NCI-H1417 treated with DMSO at 0.1 percent for 48 hours (cell line): ENCODE measurements around the gene HES3.

Source experiments
- DNase-seq: peaks from one replicate; lab custom pipeline; 2025; lab: John Stamatoyannopoulos, UW

Gene HES3, protein sequence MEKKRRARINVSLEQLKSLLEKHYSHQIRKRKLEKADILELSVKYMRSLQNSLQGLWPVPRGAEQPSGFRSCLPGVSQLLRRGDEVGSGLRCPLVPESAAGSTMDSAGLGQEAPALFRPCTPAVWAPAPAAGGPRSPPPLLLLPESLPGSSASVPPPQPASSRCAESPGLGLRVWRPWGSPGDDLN

DNA sequence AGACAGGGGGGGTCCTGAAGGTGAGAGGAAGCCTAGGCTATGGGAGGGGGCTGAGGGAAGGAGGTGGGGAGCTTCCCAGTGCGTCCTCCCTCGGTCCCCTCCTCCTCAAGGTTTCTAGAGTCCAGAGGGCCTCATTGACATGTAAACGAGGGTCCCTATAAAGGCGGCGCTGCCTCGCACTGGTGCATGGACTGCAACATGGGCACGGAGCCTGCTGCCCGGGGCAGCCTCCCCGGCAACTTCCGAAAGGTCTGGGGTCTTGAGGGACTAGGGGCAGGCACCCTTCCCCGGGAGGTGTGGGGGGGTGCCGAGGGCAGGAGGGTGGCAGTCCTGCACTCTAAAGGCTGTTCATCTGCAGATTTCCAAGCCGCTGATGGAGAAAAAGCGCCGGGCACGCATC lies at the start of gene HES3:
Gene HES3, plus strand, starts transcription at position 187 of the 400 bp plus-strand sequence. Its CDS starts 187 bp downstream, at position 374.
- no peak for DNase-seq

DNA sequence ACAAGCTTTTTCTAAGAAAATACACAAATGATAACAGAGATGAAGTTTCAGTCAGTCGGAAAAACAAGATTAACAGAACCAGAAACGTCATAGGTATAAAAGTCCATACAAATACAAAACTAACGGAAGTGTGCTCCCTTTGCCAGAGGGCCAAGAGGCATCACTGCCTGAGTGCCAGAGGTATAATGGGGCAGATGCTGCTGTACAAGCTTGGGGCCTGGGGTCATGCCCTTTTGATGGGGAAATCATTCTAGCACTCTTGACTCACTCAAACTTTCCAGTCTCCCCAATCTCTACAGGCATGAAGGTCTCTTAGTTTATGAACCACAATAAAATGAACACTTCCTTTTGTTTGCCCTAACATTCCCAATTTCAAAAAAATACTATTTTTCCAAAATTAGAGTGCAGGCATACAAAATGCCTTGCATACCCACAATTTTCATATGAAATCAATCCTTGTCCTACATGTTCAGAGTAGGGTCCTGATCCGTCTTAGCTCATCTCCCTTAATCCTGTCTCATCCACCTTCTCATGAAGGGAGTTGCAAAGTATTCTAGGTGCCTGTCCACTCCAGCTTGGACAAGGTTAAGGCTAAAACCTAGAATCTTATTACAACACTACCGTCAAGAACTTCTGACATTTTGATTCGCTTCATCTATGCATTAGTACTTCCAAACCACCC lies 46.1 kb upstream of the HES3 start:
- no peak for DNase-seq

DNA sequence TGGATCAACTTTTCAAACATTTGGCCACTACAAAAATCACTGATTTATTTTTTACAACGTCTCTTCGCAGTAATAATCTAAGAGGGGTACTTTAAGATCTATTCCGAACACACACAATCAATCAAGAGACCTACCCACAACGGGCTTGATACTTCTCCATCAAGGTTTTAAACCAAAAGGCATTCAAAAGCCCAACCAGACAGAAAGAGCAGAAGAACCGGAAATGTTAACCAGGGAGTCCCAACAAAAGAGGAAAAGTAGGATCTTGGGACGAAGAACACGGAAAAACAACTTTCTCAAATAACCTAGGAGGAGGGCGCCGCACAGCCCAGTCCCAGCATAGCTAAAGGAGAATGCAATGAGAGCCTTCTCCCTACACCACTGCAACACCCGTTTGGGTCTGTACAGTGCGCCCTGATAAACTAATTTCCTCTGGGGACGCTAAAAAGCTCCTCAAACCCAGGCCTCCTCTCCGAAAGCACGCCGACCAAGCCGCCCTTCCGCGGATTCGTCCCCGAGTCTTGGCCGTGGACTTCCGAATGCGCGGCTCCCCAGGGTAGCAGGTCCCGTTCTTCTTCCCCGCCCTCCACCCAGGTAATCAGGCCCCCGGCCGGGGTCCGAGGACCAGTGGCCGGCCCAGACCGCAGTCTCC lies 45.2 kb upstream of the HES3 start:
- DNase-seq = no peak

DNA sequence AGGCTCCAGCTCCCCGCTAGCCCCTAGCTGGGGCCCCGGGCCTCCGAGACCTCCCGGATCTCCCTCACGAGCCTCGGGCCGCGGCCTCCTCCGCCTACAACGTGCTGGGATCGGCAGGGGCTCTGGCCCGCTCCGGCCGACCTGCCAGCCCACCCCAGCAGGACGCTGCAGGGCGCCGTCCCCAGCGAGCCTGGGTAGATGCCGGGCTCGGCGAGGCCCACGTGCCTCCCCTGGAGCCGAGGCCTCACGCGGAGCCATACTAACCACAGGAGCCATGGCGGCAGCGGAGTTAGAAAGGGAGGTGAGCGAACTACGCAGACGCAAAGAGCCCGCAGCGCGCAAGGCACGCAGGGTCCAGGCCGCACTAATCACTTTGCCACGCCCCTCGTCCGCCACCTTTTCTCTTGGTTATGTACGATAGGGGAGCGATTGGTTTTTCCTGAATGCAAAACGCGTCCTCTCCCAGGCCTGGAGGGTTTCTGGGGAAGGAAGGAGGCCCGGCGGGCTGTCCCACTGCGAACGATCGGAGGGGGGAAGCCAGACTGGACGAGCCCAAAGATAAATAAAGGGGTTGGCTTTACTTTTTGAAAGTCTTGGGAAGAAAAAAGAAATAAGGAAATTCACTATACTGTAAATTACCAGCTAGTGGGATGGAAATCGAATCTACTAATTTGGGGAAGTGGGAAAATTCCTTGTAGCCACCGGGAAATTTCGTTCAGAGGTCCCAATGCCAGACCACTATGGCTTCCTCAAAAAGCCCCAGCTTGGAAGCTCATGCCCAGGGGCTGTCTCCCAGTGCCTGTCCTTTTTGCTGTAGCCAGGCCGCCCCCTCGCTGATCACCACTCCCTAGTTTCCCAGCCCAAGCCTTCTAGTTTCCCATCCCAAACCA lies 44.4 kb upstream of the HES3 start, which contains the start of gene RPL22:
Gene RPL22, minus strand, starts transcription at position 298 of the 890 bp plus-strand sequence. Its CDS starts 22 bp downstream, at position 276.
- DNase-seq = peak; percentile 96

DNA sequence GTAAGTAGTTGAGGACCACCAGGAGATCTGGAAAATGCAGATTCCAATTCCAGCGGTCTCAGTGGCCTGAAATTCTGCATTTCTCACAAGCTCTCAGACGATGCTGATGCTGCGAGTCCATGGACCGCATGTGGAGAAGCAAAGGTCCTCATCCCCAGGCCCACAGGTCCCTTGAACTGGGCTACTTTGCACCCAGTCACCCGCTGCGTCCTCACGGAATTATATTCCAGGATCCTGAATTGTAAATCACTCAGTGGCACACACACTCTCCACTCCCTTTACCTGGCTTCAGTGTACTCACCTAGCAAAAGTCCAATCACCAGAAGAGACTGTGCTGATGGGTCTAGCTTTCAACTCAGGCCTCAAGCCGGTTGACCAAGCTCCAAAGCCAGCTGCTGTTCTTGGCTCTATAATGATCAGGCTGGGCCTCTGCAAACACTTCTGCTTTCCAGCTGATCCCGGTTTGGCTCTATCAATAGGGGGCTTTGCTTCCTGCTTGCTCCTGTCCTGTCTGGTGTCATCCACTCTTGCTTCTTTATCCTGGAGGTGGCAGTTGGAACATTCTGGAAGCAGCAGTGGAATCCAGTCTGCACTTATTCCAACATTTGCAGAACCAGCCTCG lies 43.7 kb upstream of the HES3 start:
- DNase-seq = no peak

DNA sequence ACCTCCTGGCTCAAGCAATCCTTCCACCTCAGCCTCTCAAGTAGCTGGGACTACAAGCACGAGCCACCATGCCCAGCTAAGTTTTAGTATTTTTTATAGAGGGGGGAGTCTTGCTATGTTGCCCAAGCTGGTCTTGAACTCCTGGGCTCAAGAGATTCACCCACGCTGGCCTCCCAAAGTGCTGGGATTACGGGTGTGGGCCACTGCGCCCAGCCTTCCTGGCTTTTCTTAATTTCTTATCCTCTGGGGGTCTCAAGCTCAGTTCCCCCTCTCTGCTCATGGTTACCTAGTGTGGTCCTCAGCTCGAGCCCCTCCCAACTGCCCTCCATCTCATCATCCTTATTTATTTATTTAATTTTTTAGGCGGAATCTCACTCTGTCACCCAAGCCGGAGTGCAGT lies 41.7 kb upstream of the HES3 start:
- no peak for DNase-seq

DNA sequence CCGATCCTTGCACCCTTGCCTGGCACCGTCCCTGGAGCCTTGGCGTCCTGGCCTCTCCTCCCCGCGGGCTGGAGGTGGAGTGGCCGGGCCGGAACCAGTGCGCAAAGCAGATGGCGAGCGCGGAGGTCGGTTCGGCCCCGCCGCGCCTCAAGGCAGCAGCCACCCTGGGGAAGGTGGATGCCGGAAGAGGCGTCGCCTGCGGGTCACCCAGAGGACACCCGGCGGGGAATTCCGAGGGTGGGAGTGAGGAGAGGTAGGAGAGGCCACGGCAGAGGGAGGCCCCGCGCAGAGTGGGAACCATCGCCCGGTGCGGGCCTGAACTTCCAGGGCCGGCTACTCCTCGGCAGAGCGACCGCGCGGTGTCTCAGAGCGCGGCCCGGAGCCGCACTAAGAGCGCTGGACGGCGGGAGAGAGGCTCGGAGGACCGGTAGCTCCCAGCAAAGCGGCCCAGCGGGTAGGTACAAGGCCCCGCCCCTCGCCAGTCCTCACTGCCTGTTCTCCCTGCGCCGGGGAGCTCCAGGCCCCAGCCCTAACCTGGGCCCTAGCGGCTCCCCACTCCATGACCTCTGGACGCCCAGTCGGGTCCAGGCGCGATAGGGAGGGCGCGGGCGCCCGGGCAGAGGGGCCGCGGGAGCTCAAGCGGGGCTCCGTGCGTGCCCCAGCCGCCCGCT lies 38.0 kb upstream of the HES3 start, which contains the start of gene RNF207:
Gene RNF207, plus strand, starts transcription at position 271 of the 671 bp plus-strand sequence. CDS start 417 bp downstream, outside the sequence.
- DNase-seq = no peak

DNA sequence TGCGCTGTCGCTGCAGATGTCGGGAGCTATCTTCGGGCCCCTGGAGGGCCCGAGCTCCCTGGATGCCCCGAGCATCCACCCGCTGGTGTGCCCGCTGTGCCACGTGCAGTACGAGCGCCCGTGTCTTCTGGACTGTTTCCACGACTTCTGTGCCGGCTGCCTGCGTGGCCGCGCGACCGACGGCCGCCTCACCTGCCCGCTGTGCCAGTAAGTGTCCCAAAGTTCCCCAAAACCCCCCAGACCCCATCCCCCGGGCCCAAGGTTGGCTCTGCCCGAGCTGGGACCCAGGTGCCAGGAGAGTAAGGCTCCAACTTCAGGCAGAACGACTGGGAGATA lies 37.5 kb upstream of the HES3 start:
- DNase-seq = no peak

DNA sequence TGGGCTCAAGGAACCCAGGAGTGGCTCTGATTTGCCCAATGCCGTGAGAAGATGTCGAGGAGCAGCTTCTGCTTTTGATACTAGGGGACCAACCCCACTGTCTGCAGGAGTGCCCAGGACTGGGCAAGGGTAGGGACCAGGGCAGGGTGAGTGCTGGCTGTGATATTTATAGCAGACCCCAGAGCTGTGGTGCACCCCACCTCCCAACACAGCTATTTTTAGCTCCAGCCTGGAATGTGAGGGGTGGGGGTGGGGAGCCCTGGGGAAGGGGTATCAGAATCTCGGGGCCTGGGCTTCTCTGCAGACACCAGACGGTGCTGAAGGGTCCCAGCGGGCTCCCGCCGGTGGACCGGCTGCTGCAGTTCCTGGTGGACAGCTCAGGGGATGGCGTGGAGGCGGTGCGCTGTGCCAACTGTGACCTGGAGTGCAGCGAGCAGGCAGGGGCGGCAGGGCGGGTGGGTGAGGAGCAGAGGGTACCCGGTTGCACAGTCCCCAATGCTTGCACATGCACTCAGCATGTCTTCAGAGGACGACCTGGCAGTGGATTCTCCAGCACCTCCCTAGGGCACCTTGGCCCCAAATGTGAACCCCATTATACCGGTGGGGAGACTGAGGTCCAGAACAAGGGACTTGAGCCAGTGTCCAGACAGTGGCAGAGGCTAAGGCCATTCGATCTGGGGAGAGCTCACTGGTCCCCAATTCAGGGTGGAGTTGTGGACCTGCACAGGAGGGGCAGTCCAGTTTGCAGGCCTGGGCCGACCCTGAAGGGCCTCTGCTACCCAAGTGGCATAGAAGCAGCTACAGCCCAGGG lies 36.7 kb upstream of the HES3 start:
- no peak for DNase-seq

DNA sequence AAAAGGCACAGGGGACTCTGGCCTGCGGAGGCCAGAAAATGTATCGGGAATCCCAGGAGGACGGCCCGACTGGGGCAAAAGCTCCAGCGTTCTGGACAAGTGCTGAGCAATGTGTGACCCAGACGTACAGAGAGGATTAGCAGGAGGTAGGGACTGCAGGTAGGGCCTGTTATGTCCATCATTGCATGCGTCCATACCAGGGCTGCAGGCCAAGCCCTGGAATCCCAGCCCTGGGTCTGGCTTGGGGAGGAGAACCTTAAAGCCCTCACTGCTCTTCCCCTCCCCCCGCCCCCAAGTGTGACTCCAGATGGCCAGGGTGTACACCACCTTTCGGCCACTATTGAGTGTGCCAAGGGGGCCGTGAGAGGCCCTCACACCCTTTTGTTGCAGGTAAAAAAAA lies 36.1 kb upstream of the HES3 start:
- DNase-seq = no peak

DNA sequence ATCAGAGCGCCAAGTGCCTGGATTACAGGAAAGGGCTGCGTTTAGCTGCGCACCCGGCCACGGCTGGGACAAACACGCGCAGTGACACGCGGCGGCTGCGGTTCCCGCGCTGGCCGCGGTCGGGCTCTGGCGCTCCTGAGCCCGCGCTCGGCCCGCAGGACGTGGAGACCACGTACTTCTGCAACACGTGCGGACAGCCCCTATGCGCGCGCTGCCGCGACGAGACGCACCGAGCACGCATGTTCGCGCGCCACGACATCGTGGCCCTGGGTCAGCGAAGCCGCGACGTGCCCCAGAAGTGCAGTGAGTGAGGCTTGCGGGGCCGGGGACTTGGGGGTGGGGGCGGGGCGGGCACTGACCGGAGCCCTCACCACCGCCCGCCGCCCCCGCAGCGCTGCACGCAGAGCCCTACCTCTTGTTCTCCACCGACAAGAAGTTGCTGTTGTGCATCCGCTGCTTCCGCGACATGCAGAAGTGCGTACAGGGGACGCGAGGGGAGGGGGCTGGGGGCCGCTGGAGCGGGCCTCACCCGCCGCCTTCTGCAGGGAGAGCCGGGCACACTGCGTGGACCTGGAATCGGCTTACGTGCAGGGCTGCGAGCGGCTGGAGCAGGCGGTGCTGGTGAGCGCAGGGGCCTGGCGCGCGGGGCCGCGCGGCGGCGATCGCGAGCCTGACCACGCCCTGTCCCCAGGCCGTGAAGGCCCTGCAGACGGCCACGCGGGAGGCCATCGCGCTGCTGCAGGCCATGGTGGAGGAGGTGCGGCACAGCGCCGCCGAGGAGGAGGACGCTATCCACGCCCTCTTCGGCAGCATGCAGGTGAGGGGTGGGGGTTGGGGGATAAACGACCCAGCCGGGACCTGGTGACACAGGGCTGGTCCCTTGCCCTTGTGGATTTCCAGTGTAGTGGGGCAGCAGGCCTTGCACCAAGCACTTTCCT lies 35.0 kb upstream of the HES3 start:
- DNase-seq = no peak

DNA sequence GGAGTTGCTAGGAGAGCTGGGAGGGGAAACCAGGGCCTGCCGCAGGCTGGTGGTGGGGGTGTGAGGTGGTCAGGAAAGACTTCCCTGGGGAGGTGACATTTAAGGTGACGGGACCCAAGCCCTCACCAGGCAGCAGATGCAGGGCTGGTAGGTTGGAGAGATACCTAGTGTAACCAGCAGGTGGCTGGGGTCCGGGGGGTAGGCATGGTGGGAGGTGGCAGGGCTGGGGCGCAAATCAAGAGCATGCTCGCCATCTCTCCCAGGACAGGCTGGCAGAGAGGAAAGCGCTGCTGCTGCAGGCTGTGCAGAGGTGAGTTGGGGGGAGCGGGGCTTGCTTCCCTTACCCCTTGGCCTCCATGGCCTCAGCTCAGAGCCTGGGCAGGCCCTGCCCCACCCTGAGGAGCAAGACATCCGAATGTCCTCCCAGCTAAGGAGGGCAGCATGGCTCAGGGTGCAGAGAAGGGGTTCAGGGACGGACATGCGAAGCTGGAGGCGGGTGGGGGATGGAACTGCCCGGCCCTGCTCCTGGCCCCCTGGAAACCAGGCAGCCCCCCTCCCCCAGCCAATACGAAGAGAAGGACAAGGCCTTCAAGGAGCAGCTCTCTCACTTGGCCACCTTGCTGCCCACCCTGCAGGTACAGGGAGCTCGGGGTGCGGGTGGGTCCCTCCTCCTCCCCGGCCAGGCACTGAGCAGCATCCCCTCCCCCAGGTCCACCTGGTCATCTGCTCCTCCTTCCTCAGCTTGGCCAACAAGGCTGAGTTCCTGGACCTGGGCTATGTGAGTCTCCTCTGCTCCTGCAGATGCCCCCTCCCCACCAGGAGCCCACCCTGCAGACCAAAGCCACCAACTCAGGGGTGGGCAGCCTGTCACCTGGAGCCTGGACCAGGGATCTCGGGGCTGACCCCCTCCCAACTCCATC lies 34.1 kb upstream of the HES3 start:
- no peak for DNase-seq

DNA sequence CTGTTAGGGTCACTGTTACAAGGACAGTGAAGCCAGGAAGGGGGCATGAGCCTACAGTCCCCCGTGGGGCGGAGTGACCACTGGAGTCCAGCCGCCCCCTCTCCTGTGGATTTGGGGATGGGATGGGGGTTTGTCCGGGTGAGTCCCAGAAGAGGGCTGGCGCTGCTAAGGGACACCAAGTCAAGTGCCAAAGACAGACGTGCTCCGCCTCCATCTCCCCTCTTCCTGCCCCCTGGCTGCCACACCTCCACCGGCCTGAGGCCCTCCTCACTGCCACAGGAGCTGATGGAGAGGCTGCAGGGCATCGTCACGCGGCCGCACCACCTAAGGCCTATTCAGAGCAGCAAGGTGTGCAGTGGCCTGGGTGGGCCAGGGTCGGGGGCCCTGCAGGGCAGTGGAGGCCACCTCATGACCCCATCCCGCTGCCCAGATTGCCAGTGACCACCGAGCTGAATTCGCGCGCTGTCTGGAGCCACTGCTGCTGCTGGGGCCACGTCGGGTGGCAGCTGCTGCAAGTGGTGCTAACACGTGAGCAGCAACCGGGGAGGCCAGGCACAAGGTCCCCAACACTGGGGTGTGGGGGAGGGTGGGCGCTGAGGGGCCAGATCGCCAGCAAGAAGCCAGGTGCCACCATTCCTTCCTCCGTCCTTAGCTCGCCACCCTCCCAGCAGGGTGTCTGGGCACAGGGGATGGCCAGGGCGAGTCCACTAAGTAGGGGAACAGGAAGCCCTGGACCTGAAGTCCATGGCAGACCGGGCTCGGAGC lies 33.2 kb upstream of the HES3 start:
- DNase-seq = no peak

DNA sequence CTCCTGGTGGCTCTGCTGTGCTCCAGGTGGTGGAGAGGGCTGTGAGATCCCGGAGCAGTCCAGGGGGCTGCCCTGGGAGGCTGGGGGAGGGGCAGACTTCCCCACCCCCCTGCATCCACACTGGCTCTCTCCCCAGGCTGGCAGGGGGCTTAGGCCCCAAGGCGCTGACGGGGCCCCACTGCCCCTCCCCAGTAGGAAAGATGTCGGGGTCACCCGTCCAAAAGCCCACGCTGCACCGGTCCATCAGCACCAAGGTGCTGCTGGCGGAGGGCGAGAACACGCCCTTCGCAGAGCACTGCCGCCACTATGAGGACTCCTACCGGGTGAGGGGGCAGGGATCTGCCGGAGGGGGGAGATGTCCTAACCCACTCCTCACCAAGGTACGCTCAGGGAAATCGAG lies 32.2 kb upstream of the HES3 start:
- DNase-seq = no peak

DNA sequence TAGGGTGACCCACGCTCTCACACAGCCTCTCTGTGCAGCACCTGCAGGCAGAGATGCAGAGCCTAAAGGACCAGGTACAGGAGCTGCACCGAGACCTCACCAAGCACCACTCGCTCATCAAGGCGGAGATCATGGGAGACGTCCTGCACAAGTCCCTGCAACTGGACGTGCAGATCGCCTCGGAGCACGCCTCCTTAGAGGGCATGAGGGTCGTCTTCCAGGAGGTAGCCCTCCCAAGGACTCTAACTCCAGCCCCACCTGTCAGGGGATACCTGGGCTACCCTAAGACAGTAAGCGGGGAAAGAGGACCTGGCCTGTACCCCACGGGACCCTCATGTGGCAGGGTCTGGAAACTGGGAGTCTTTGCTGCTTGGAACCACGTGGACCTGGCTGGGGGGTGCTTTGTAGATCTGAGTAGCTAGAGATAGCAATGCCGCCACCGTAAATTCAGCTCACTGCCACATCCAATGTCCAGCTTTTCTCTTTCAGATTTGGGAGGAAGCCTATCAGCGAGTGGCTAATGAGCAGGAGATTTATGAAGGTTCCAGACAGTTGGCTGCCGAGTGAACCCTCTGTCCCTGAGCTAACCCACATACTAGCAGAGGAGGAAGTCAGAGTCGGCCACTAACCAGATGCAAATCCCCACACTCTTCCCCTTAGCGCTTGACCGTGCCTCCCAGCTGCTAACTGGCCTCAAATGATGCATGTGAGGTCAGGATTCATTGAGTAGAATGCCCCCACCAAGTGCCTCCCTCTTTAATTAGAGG lies 31.6 kb upstream of the HES3 start:
- DNase-seq = no peak

DNA sequence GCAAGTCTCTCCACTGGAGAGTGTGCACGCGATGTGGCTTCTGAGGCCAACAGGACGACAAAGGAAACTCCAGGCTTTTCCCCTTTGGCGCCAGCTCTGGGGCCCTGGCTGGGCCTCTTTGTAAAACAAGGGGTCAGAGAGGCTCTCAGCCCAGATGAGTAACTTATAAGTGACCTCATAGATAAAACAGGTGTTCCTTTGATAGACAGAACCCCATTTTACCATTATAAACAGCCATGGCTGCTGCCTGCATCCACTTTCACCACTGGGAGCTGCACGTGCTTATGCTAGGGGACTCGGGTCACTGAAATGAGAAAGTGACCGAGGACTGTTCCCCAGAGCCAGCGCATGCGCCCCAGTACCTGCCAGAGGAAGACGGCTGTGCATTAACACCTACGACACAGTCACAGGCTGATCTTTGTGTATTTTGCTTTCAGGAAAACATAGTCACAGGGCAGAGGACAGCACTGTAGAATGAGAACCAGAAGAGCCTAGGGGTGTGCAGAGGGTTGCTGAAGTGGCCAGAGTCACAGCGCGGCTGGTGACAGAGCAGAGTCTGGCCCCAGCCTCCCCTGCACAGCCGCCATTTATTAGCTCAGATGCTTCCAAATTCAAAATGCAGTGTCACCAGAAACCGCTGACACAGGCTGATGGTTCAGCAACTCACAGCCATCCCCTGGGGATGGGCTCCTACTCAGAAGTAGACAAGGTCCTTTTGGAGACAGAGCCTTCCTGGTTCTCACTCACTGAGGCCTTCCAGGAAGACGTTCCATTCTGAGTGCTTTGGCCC lies 25.4 kb upstream of the HES3 start:
- DNase-seq = no peak
